IPS-15b (cell line): ENCODE data around the gene RAB14.

Source experiments
- H3K27me3 ChIP-seq: one replicate; pipeline ENCODE4 v1.6.1; 2013; ENCODE audit warnings: low read length; ENCODE audit not compliant: control insufficient read depth, insufficient read depth
- H3K36me3 ChIP-seq: one replicate; pipeline ENCODE4 v1.6.1; 2013; ENCODE audit warnings: low read length; ENCODE audit not compliant: control insufficient read depth, insufficient read depth
- H3K4me1 ChIP-seq: one replicate; pipeline ENCODE4 v1.6.1; 2013; ENCODE audit warnings: mild to moderate bottlenecking, low read length; ENCODE audit not compliant: control insufficient read depth, insufficient read depth
- H3K4me3 ChIP-seq: one replicate; pipeline ENCODE4 v1.5.1; 2013; ENCODE audit warnings: low read depth, low read length
- H3K9ac ChIP-seq: one replicate; pipeline ENCODE4 v1.6.1; 2013; ENCODE audit warnings: low read depth, mild to moderate bottlenecking, low read length
- H3K9me3 ChIP-seq: one replicate; pipeline ENCODE4 v1.6.1; 2013; ENCODE audit warnings: mild to moderate bottlenecking, low read length; ENCODE audit not compliant: control insufficient read depth, insufficient read depth

The RAB14 gene

GRCh38 chr9:121172726-121173487 is 28.8 kb downstream of the RAB14 start:
- no peaks in the 10 kb centered on the region for H3K4me1 ChIP-seq
- H3K9ac ChIP-seq, result no peak overlapping the region
- peaks cover 2% of the 10 kb centered on the region for H3K36me3 ChIP-seq
- H3K9me3 ChIP-seq, result no peaks in the 10 kb centered on the region
- no peak overlapping the region for H3K4me3 ChIP-seq
- H3K27me3 ChIP-seq, result no peaks in the 10 kb centered on the region

GRCh38 chr9:121171236-121171635 is 30.4 kb downstream of the RAB14 start:
- peaks cover 2% of the 10 kb centered on the region for H3K36me3 ChIP-seq
- no peak overlapping the region for H3K9ac ChIP-seq
- H3K4me3 ChIP-seq, result no peak overlapping the region
- H3K27me3 ChIP-seq, result no peaks in the 10 kb centered on the region
- no peaks in the 10 kb centered on the region for H3K4me1 ChIP-seq
- no peaks in the 10 kb centered on the region for H3K9me3 ChIP-seq

DNA sequence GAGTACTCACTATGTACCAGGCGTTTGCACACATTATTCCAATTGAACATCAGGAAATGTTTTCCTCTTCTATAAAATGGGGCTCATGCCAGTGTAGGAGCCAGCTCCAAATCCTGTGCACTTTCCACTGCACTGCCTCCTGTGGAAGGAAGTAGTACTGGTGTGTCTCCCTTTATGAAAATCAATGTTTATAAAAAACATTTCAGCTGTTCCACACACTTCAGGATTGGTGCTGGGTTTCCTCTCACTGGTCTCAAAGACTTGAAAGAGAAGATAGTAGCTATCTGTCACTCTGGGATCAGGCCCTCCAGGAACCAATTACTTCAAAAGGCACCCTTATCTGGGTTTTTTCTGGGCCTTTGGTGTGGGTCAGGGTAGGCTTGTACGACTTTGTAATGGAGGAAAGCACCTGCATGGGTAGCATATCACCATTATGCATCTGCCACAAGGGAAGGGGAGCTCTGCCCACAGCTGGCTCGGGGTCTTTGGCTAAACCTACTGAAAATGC is 32.5 kb downstream of the RAB14 start:
- Histone ChIP-seq H3K9ac (no peak overlapping the region), H3K27me3 (no peaks in the 10 kb centered on the region), H3K36me3 (peaks cover 2% of the 10 kb centered on the region)

GRCh38 chr9:121168052-121168451 is 33.6 kb downstream of the RAB14 start:
- H3K9ac ChIP-seq, result no peak overlapping the region
- H3K36me3 ChIP-seq, result no peaks in the 10 kb centered on the region
- H3K27me3 ChIP-seq, result no peaks in the 10 kb centered on the region
- H3K4me3 ChIP-seq, result no peak overlapping the region
- no peaks in the 10 kb centered on the region for H3K4me1 ChIP-seq
- no peaks in the 10 kb centered on the region for H3K9me3 ChIP-seq

More for the DNA sequence above, 32.5 kb downstream of the RAB14 start:
- no peaks in the 10 kb centered on the region for H3K4me1 ChIP-seq
- H3K4me3 ChIP-seq, result no peak overlapping the region
- no peaks in the 10 kb centered on the region for H3K9me3 ChIP-seq

DNA sequence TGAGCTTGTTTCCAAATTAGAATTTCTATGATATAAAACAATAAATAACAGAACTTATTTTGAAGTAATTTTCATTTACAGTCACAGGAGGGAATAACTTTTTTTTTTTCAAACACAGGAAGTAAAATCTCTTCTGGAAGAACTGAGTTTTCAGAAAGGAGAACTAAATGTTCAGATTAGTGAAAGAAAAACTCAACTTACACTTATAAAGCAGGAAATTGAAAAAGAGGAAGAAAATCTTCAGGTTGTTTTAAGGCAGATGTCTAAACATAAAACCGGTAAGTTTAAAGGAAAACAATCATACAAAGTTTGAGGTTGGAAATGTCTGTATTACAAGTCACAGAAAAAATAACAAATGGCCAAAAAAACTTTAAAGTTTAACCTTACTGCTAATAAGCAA is 41.6 kb downstream of the RAB14 start:
- no peaks in the 10 kb centered on the region for H3K36me3 ChIP-seq
- no peaks in the 10 kb centered on the region for H3K4me1 ChIP-seq
- no peaks in the 10 kb centered on the region for H3K9me3 ChIP-seq
- H3K27me3 ChIP-seq, result no peaks in the 10 kb centered on the region
- H3K4me3 ChIP-seq, result no peak overlapping the region
- H3K9ac ChIP-seq, result no peak overlapping the region

DNA sequence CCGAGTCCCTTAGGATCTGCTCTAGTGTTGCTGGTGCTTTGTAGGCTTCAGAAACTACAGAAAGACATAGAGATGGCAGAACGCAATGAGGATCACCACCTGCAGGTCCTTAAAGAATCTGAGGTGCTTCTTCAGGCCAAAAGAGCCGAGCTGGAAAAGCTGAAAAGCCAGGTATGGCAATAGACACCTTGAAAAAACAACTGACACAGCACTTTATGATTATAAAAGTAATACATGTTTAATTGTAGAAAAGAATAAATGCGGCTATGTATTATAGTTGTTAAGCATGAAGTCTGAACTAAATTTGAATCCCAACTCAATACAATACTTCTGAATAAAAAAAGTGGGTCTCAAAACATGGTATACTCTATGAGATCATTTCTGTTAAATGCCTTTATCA is 43.7 kb downstream of the RAB14 start:
- H3K27me3 ChIP-seq, result no peaks in the 10 kb centered on the region
- no peaks in the 10 kb centered on the region for H3K4me1 ChIP-seq
- no peaks in the 10 kb centered on the region for H3K36me3 ChIP-seq

DNA sequence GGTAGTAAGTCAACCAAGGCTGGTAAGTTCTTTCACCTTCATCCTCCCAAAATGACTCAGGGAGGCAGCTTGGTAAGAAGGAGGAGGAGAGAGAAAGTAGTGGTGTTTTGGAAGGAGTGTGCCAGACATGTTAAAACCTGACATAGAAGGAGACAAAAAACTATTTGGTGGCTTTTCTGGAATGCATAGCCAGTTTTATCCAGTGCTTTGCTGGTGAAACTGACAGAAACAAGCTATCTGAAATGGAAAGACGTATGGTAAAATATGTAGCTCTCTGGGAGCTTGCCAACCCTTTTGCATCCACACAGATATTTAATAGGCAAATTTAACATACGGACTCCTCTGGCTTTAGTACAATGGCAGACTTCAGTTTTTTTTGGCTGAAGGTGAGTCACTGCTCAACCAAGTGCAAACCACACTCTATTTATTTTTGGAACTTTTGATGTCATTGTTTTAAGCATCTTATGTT is 45.4 kb downstream of the RAB14 start:
- no peaks in the 10 kb centered on the region for H3K36me3 ChIP-seq
- no peaks in the 10 kb centered on the region for H3K27me3 ChIP-seq
- H3K4me3 ChIP-seq, result no peak overlapping the region
- no peaks in the 10 kb centered on the region for H3K4me1 ChIP-seq
- no peak overlapping the region for H3K9ac ChIP-seq
- H3K9me3 ChIP-seq, result no peaks in the 10 kb centered on the region

More for the DNA sequence above, 43.7 kb downstream of the RAB14 start:
- no peak overlapping the region for H3K4me3 ChIP-seq
- no peak overlapping the region for H3K9ac ChIP-seq
- no peaks in the 10 kb centered on the region for H3K9me3 ChIP-seq

- Histone ChIP-seq H3K4me3 (no peak overlapping the region), H3K9me3 (no peaks in the 10 kb centered on the region), H3K27me3 (no peaks in the 10 kb centered on the region), H3K9ac (no peak overlapping the region), H3K36me3 (no peaks in the 10 kb centered on the region), H3K4me1 (no peaks in the 10 kb centered on the region)
These were observed 46.9 kb downstream of the RAB14 start for GRCh38 chr9:121154782-121155181.

GRCh38 chr9:121153642-121154041 is 48.0 kb downstream of the RAB14 start:
- Histone ChIP-seq H3K4me3 (no peak overlapping the region), H3K4me1 (no peaks in the 10 kb centered on the region), H3K9me3 (no peaks in the 10 kb centered on the region), H3K36me3 (no peaks in the 10 kb centered on the region), H3K9ac (no peak overlapping the region), H3K27me3 (no peaks in the 10 kb centered on the region)

DNA sequence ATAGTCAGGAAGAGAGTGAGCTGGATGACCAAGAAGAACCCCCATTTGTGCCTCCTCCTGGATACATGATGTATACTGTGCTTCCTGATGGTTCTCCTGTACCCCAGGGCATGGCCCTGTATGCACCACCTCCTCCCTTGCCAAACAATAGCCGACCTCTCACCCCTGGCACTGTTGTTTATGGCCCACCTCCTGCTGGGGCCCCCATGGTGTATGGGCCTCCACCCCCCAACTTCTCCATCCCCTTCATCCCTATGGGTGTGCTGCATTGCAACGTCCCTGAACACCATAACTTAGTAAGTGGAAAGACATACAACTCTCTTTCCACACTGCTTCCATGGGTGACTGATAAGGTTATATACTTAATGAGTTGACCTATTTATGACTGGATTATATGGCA is 51.5 kb downstream of the RAB14 start:
- Histone ChIP-seq H3K4me3 (no peak overlapping the region), H3K4me1 (no peaks in the 10 kb centered on the region), H3K9me3 (no peaks in the 10 kb centered on the region), H3K36me3 (no peaks in the 10 kb centered on the region), H3K27me3 (no peaks in the 10 kb centered on the region), H3K9ac (no peak overlapping the region)

DNA sequence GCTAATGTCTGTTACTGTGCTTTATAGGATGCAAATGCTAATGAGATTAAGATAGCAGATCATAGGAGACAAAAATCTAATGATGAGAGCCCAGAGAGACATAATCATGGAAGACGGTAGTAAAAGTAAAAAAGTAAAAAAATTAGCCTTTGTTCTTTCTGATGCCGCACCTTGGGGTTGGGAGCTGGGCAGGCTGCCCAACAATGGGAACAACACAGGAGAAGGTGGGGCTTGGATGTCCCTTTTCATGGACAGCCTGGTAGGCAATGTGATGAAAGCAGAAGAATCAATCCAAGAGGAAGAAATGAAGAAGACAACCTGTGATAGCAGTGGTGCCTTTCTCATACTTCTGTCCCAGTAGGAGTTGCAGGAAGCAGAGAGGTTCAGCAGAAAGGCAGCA is 57.2 kb downstream of the RAB14 start:
- Histone ChIP-seq H3K4me1 (peaks cover 9% of the 10 kb centered on the region), H3K9me3 (no peaks in the 10 kb centered on the region), H3K36me3 (no peaks in the 10 kb centered on the region), H3K9ac (no peak overlapping the region), H3K4me3 (no peak overlapping the region), H3K27me3 (no peaks in the 10 kb centered on the region)

DNA sequence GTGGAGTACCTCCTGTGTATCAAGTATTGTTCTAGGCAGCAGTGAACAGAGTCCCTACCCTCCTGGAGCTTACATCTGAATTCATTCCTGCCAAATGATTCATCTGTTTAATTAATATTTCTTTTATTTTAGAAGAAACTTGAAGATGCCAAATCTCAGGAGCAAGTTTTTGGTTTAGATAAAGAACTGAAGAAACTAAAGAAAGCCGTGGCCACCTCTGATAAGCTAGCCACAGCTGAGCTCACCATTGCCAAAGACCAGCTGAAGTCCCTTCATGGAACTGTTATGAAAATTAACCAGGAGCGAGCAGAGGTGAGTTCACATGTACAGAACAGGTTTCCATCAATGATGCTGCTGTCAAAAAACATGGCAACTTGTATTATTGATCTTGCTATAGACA is 57.9 kb downstream of the RAB14 start:
- H3K9ac ChIP-seq, result no peak overlapping the region
- no peaks in the 10 kb centered on the region for H3K27me3 ChIP-seq
- H3K4me3 ChIP-seq, result no peak overlapping the region
- H3K36me3 ChIP-seq, result no peaks in the 10 kb centered on the region
- peaks cover 9% of the 10 kb centered on the region for H3K4me1 ChIP-seq
- H3K9me3 ChIP-seq, result no peaks in the 10 kb centered on the region
